Fibroblast of the aortic adventitia (primary cell): ENCODE results near the gene GYPC. TPM values are rescaled to one million over a fixed set of nuclear protein-coding genes. Genes with fewer than 3 reads are reported as not detected.
"Not testable (repeated sequence)": the region's sequence is repeated elsewhere in the genome, so short reads cannot be mapped to it uniquely, and the experiment has no call there.

ENCODE experiments used
- DNase-seq: peaks from one replicate; pipeline ENCODE4 v3.0.0-alpha.2; 2010; ENCODE audit warnings: low read depth
- H3K4me3 ChIP-seq: 2 replicates; pipeline ENCODE4 v1.5.1; 2011; ENCODE audit warnings: low read depth, mild to moderate bottlenecking, control low read depth, low read length, moderate library complexity
- CTCF ChIP-seq: IDR thresholded peaks from 2 replicates; pipeline ENCODE4 v1.5.1; 2011; ENCODE audit warnings: mild to moderate bottlenecking, low read length, control low read depth, inconsistent platforms; ENCODE audit not compliant: insufficient read depth
- total RNA-seq: library from RNA; depleted of rRNA; stranded (reverse); fragments of >200 nt; gene quantifications from 2 replicates; pipeline ENCODE4 v1.2.3, GENCODE V29; 2012; ENCODE audit warnings: low replicate concordance

The GYPC gene
- total RNA-seq, 1 donor = 62.7 TPM

- no peak for TF ChIP-seq CTCF
- H3K4me3 ChIP-seq = no peak overlapping the region
Measured at GRCh38 chr2:126707941-126708340, 52.0 kb downstream of the GYPC start.

GRCh38 chr2:126714191-126714965 is 58.4 kb downstream of the GYPC start:
- DNase-seq = no peak
- H3K4me3 ChIP-seq = no peak overlapping the region
- TF ChIP-seq CTCF = no peak

More at GRCh38 chr2:126707941-126708340, 52.0 kb downstream of the GYPC start:
- no peak for DNase-seq

DNA sequence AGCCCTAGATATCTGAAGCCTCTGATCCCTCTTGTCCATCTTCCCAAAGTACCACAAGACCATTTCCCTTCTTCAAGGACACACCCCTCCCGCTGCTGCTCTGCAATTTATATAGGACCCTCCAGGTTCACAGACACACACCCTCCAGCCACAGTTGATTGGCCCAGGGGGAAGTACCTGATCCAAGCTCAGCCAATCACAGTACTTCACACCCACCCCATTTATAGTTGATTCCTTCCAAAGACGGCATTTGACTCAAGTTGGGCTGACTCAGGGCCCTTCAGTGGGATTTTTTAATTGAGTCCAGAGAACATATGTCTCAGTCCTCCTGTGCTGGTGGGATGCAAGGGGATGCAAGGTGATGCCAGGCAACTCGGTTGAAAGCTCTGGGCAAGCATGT is 59.2 kb downstream of the GYPC start:
- DNase-seq = no peak
- no peak for TF ChIP-seq CTCF
- no peak overlapping the region for H3K4me3 ChIP-seq

GRCh38 chr2:126715576-126716406 is 59.8 kb downstream of the GYPC start:
- TF ChIP-seq CTCF = no peak
- no peak for DNase-seq
- H3K4me3 ChIP-seq = no peak overlapping the region

DNA sequence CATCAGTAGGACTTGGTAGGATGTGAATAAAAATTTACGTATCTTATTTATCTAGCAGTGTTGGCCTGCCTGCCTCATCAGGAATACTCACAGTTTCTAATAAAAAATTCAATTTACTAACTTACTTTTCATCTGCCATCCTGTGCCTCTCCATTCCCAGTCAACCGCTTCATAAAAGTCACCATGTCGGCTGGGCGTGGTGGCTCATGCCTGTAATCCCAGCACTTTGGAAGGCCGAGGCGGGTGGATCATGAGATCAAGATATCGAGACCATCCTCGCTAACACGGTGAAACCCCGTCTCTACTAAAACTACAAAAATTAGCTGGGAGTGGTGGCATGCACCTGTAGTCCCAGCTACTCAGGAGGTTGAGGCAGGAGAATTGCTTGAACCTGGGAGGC is 61.3 kb downstream of the GYPC start:
- not testable (repeated sequence) for DNase-seq, H3K4me3 ChIP-seq

DNA sequence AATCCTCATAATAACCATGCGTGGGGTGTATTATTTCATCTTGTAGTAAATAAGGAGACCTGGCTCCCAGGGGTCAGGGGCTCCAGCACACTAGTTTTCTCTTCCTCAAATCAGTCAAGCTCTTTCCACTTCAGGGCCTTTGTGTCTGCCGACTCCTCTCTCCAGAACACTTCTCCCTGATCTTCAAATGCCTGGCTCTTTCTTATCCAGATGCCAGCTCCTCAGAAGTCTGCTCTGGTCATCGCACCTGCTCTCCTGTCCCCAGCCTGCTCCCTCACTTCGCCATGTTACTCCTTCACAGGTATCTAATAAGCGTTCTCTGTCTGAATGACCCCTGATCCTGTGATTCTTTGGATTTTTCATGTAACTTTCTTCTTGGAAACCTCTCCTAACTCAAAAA is 62.0 kb downstream of the GYPC start:
- no peak for DNase-seq
- TF ChIP-seq CTCF = no peak
- H3K4me3 ChIP-seq = no peak overlapping the region

GRCh38 chr2:126719191-126719832 is 63.4 kb downstream of the GYPC start:
- no peak for DNase-seq
- no peak overlapping the region for H3K4me3 ChIP-seq
- TF ChIP-seq CTCF = no peak
